GM12891 (cell line): ENCODE results near the gene PPP2R5D.

Experiments
- PAX5 ChIP-seq: IDR thresholded peaks from 2 replicates; pipeline ENCODE4 v1.6.1; 2011; ENCODE audit warnings: low read length, moderate library complexity, mild to moderate bottlenecking; ENCODE audit not compliant: insufficient read depth, severe bottlenecking
- POLR2A ChIP-seq: IDR thresholded peaks from 2 replicates; pipeline ENCODE4 v1.6.1; 2011; ENCODE audit warnings: low read depth, low read length, control low read depth
- TAF1 ChIP-seq: IDR thresholded peaks from 2 replicates; pipeline ENCODE4 v1.6.1; 2011; ENCODE audit warnings: low read depth, low read length, control low read depth

DNA sequence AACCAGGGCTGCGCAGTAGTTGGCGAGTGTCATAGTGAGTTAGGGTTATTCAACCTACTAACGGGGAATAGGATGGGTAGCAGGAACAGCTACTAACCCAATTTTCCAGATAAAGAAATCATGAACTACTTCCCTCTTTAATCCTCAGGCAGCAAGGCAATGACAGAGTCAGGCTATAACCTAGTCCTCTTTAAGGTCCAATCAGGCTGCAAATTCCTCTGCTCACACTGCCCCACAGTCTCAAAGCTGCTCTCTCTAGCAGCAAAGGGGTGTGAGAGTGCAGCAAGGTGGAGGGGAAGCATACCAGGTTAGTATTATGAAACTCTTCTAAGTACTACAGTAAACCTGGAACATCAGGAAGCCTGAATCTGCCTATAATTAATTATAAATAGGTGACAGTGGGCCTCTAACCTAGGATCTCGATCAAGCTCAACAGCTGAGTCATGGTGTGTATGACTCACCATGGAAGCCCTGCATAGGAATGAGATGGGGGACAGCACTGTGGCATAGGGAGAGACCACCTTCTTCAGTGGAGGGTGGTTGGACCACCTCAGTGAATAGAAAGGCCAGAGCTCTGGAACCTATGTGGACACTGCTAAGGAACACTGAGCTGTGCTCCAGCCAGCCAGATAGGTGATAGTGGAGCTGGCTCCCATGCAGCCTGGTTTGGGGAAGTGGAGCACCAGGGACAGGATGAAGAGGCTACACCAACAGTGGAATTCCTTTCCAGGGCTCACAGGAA, 13.3 kb upstream of the PPP2R5D start:
- no peak for TF ChIP-seq POLR2A
- TF ChIP-seq TAF1: no peak
- no peak for TF ChIP-seq PAX5
